ENCODE measurements around the gene ANO10.
"Not testable (repeated sequence)": the region's sequence is repeated elsewhere in the genome, so short reads cannot be mapped to it uniquely, and the experiment has no call there.

ANO10 gene

DNA sequence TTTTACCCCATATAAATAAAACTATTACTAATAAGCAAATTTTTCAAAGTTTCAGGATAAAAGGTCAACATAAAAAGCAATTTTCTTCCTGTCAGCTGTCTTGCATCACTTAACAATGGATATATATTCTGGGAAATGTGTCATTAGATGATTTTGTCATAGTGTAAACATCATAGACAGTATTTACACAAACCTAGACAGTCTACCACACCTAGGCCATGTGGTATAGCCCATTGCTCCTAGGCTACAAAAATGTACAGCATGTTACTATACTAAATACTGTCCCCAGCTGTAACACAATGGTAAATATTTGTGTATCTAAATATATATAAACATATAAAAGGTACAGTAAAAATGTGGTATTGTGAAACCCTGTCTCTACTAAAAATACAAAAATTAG, 156.7 kb downstream of the ANO10 start:
- no peak for DNase-seq

DNA sequence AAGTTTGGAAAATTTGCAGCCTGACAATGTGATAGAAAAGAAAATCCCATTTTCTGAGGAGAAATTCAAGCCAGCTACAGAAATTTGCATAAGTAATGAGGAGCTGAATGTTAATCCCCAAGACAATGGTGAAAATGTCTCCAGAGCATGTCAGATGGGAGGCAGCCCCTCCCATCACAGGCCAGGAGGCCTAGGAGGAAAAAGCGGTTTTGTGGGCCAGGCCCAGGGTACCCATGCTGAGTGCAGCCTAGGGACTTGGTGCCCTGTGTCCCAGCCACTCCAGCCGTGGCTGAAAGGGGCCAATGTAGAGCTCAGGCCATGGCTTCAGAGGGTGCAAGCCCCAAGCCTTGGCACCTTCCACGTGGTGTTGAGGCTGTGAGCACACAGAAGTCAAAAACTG, 159.2 kb downstream of the ANO10 start:
- not testable (repeated sequence) for DNase-seq

DNA sequence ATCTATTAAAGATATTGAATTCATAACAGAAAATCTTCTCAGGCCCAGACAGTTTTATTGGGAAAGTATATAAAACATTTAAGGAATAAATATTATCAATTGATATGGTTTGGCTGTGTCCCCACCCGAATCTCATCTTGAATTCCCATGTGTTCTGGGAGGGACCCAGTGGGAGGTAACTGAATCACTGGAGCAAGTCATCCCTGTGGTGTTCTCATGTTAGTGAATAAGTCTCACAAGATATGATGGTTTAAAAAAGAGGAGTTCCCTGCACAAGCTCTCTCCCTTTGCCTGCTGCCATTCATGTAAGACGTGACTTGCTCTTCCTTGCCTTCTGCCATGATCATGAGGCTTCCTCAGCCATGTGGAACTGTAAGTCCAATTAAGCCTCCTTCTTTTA, 160.5 kb downstream of the ANO10 start:
- no peak for DNase-seq

DNA sequence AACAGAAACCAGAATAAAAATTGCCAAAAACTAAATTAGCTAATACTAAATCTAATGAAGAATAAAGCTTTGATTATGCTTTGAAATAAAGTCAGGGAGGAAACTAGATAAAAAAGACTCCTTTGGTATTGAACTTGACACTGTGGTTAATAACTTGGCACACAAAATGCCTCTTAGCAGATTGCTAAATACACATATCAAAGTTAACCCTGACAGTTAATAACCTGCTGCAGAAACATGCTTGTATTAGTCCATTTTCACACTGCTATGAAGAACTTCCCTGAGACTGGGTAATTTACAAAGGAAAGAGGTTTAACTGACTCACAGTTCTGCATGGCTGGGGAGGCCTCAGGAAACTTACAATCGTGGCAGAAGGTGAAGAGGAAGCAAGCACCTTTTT, 164.8 kb downstream of the ANO10 start:
- not testable (repeated sequence) for DNase-seq

DNA sequence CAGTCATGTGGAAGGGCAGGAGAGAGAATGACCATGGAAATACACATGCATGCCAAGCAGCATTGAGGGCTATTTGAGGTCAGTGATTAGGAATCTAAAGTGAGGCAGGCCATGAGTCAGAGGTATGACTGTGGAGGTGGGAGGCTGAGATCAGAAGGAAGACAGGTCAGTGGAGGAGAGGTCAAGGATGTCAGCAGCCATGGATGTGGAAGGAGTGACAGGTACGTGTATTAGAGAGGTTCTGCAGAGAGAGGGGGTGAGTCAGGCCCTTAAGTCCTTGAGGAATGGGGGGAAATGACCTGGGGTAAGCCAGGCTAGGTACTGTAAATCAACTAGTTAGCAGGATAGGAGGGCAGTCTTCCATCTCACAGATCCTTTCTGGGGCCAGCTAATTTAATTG, 166.6 kb downstream of the ANO10 start:
- DNase-seq = no peak

DNA sequence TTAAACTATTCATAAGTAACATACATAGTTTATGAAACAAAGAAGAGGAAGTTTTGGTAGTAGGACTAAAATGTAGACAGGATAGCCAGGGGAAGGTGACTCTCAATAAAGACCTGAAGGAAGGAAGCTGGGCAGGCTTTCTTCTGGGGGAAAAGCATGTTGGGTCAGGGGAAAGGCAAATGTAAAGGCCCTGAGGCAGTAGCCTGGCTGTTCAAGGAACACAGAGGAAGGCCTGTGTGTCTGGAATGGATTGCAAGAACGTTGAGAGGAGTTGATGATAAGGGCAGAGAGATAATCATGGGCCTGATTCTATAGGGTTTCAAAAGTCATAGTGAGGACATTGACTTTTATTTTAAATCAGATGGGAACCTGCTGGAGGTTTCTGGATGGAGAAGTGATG, 167.8 kb downstream of the ANO10 start:
- no peak for DNase-seq

DNA sequence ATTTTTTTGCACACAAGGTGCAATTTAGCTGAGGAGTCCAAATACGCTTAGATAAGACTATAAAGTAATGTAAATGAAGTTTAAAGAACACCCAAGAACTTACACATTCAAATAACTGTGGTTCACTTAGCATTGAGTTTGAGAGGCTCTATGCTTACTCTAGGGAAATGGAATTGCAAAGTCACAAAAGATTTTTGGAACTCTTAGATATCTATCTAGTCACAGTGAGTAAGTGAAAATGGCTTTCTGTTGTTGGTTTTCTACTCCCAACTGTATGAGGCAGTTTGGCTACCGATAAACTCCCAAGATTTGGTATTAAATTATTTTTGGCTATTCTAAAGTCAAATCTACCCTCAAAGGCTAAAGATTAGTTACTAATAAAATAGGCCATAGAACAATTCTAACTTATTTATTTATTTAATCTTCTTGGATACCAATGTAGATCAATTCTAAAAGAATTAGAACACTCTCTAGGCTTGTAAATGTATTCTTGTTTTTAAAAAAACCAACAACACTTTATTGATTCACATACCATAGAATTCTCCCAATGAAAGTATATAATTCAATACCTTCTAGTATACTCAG, 170.0 kb downstream of the ANO10 start:
- DNase-seq = no peak

DNA sequence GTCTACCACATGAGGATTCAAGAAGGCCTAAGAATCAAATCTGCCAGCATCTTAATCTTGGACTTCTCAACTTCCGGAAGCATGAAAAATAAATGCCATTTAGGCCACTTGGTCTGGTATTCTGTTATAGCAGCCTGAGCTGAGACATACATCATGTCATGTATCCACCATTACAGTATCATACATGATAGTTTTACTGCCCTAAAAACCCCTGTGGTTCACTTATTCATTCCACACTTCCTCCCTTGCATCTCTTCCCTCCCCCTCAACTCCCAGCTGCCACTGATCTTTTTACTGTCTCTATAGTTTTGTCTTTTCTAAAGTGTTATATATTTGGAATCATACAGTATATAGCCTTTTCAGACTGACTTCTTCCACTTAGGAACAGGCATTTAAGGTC, 173.7 kb downstream of the ANO10 start:
- DNase-seq = no peak

DNA sequence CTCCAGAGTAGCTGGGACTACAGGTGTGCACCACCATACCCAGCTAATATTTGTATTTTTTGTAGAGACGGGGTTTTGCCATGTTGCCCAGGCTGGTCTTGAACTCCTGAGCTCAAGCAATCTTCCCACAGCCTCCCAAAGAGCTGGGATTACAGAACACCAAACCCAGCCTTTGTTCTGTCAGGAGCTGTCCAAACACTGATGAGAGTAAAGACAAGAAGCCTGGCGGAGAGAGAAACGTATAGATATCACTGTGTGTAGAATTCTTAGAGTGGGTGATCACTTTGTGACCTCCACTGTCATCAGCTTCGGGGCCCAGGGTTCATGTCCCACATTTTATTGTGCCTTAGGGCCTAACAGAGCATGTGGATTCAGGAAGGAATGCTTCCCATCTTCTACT, 176.0 kb downstream of the ANO10 start:
- no peak for DNase-seq

DNA sequence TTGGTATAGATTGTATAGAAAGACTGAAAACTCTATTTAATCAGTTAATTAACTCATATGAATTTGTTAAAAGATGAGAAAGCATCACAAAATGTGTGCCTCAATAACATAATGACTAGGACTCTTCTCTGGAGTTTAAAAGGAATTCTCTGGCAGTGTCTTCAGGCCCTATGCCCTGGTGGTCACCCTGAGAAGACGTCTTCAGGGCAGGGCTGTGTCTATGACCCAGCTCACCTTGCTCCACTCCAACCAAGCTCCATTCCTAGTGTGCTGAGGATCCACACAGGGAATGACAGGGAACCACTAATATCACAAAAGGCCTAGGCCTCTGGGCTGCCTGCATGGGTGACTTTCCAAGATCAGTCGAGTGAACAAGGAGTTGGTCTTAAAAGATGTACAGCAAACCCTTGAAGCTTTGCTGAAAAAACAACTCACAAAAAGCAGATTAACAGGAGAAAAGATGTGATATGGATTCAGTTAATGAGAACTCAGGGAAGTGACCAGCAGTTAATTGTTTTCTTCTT, 178.9 kb downstream of the ANO10 start:
- no peak for DNase-seq

DNA sequence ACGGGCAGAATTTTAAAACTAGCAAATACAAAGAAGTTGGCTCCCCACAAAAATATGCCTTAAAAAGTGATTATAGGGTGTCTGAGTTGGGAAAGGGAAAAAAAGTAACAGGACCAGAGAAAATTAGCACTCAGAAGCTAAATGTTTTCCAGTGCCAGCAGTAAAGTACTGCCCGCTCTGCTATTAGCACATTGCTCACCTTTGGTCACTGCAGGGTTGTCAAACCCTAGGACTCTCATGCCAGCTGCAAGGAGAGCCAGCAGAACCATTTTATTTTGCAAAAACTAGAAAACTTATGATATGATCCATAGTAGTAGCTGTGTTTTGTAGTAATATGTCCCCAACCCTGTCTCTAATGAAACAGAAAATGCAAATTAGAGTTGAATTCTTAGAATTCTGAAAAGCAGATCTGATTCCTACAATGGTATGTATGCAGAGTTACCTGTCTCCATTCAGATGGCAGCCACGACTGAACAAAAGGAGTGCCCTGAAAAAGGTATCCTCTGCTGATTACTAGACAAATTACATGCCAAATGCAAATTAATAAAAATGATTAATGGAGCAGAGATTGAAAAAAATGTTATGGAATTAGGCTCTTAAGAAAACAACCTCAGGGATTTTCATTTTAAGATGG, 185.2 kb downstream of the ANO10 start:
- no peak for DNase-seq

DNA sequence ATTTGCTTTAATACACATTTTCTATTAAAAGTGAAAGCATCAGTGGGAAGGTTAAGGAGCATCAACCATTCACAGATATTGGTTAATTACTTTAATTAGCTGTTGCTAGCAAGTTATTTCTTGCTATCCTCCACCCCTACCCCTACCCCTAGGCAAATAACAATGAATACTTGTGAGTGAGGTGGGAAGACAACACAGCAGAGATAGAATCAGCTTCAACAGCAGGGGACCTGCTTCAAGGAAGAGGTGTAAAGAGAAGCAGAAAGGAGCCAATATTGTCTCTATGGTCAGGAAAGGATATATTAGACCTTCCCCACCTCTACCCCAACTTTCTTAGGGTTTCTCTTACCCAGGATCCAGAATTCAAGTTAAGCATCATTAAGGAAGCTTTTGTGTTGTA, 186.1 kb downstream of the ANO10 start:
- DNase-seq = no peak

DNA sequence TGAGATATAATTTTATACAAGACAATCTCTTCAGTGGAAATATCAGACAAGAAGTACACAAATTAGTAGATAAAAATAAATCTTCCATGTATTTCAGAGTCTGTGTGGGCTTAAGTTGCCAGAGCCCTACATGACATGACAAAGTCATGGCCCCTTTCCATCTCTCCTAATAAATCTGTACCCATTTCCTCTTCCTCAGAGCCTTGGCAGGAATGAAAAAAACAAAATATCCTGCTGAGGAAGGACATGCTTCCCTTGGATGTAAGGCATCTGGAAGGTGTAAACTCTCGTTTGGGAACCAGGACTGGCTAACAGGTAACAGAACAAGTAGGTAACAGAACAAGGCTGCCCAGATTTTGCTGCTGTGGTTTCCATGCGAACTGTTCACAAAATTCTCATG, 187.4 kb downstream of the ANO10 start:
- DNase-seq = no peak

DNA sequence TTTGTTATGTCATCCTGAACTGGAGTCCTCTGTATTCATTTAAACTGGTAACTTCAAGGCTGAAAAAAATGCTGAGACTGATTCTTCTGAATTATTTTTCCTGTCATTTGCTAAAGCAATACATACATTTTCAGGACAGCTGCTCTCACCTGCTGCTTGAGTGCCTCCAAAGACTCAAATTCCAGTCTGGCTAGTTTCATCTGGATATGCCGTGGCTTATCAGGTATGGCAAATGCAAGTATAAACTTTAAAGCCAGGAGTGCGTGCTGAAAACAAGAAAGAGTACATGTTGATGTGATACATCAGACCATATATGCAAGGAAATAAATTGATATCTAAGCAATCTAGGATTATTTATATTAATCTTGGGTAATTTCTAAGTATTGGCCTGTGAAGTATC, 189.3 kb downstream of the ANO10 start:
- no peak for DNase-seq

DNA sequence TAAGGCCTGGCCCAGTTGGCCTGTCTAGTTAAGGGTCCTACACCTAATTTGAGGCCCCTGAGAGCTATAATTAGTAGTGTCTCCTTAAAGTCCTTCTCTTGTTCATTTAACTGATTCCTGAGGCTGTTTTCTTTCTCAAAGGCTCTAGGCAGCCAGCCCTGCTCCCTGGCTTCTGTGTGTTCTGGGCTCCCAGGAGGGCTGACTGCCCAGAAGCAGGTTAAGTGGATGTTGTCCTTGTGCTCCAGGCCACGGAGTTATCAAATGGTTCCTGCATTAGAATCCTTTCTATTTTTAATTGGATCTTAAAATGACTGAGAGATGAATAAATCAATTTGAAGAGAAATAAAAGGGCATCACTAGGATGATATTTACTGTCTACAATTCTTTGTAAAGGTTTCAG, 195.4 kb downstream of the ANO10 start:
- DNase-seq = no peak

DNA sequence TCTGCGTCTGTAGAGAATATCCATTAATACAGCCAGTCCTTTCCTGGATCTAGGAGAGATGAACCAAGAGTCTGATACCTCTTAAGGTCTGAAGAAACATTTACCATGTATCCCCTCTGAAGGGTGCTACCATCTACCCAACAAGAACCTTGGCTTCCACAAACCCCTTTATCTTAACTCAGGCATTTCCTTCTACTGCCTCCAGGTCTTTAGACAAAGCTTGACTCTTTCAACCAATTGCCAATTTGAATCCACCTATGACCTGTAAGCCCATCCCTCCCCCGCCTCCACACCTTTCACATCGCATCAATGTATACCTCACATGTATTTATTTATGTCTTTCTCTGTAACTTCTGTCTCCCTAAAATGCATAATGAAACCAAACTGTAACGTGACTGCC, 196.0 kb downstream of the ANO10 start:
- no peak for DNase-seq

DNA sequence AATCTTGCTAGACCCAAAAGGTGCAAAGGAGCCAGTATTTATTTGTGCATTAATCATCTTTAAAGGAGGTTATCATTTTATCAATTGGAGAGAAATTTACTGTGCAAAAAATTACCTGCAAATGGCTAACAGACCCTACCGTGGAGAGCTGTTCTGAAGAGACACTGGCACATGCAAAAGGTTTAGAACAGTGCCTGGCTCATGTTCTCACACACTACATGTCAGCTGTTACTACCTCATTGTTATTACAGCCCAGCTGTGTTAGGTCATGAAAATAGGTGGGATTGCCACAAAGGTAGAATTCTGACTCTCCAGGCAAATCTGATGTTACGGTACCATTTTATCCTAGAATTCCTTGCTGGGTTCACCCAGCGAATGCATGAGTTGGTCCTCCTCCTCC, 198.2 kb downstream of the ANO10 start:
- DNase-seq = no peak

DNA sequence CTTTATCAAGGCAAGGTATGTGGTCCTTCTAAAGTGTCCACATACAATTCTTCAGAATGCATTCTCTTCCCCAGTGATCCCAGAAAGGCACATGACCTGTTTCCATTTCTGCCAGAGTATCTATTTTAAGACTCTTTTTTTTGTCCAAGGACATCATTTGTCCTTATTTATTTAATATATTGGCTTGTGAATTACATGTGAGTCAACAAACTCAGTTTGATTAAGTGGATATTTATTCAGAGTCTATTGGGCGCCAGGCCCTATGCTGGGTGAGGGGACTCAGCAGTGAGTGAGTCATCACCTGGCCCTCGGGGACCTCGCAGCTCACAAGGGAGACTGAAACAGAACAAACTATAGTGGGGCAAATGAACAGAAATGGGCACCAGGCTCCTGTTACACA, 198.7 kb downstream of the ANO10 start:
- DNase-seq = no peak

DNA sequence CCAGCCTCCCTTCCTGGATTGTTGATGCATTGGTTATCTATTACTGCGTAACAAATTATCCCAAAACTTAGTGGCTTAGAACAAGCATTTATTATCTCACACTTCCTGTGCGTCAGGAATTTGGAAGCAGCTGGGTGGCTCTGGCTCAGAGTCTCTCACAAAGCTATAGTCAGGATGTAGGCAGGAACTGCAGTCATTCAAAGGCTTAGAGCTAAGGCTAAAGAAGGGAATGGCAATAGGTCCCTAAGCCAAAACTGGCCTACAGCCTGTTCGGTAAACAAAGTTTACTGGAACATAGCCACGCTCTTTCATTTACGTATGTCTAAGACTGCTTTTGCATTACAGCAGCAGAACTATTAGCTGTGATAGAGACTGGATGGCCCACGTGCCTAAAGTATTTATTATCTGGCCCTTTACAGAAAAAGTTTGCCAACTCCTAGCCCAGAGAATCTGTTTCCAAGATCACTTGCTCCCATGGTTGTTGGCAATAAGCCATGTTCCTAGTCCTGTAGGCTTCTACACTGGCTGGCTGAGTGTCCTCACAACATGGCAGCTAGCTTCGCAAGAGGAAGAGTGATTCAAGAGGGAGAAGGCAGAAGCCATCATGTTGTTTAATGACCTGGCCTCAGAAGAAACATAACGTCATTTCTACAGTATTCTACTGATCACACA, 203.1 kb downstream of the ANO10 start:
- DNase-seq = no peak

DNA sequence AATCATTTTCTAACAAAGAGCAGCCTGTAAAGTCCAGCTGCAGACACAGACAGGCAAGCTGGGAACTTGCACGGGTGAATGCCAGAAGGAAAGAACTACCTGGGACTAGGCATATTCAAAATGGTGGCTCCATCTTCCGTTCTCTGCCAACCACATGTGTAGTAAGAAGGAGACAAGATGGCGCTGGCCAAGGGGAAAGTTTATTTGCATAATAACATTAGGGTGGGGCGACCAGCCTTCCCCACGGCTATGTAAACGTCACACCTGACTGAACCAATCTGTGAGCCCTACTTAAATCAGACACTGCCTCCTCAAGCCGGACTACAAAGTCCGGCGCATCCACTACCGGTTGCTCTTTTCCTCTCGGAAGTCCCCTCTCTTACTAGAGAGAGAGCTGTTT, 204.7 kb downstream of the ANO10 start:
- no peak for DNase-seq

DNA sequence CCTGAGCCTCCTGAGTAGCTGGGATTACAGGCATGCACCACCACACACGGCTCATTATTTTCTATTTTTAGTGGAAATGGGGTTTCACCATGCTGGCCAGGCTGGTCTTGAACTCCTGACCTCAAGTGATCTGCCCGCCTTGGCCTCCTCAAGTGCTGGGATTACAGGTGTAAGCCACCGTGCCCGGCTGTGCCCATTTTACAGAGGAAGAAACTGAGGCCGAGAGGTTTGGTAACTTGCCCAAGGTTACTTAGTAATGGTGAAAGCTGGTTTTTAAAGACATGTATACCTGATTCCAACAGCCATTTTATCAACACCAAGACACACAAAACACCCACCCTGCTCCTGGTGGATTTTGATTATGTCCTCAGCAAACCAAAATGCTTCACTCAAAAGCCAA, 206.7 kb downstream of the ANO10 start:
- DNase-seq = no peak

DNA sequence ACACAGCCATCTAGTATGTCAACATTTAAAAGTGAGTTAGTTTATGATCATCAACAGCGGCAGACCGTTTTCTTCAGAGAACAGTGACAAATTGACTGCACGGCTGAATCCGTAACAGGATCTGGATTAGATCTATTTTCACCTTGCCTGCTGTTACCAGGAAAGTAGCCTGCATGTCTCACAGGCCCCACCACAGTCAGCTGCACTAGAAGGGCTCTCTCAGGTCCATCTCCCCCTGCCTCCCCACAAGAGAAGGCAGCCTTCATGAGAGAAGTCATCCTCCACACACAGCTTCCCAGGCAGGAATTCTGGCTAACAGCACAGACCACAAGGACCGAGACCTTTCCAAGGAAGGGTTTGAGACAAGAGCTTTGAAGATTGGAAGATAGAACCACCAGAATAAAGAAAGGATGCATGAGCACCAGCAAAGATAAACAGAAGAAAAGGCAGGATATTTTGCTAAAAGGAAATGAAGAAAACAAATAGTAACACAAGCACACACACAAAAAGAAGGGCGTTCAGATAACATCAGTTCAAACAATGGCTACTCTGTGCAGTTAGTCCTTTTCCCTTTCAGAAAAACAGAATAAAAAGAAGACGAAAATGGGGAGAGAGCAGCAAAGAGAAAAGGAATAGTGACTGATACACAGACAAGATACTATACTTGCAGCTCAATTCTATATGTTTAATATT, 208.0 kb downstream of the ANO10 start:
- DNase-seq = no peak

DNA sequence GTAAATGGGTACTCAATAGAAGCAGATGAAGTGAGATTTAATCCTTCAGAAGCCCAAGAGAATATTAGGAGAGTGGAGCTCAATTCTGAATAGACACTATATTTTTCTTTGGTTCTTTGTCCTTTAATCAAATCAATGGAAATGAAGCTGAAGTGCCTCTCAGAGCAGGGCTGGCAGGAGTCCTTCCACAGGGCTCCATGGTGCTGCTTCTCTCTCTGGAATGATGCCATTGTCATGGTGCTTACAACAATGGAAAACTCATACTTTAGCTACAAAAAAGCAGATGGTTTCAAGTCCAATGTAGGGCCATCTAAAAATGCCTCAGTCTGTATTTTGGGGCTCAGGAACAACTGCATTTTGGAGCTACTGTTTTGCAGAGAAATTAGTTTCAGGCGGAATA, 210.4 kb downstream of the ANO10 start:
- no peak for DNase-seq

DNA sequence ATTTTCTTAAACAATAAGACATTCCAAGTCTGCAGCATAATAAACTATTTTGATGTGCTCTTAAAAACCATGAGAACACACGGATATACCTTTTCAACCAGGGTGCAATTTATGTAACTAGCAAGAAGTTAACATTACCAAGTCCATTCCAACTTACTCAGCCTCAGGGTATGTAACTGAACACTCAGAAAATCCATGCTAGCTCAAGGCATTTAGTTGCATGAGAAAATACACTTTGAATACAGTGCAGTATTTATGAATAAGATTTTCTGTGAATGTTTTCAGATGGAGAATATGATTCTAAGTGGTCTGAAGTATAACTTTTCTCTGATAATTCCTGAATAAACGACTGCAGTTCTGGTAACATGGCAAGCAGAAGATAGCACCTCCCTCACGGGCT, 211.2 kb downstream of the ANO10 start:
- no peak for DNase-seq

Measured in CD4-positive, alpha-beta T cell treated with Interleukin-10 for 1 hour (primary cell).